T-helper 22 cell (primary cell): ENCODE results near the gene WDR93.

Source experiments
- DNase-seq: peaks from one replicate; pipeline ENCODE4 v3.0.0-alpha.2; 2020; ENCODE audit warnings: low read depth

The WDR93 gene

GRCh38 chr15:89662893-89663626 lies 27.6 kb upstream of the WDR93 start:
- DNase-seq: no peak

GRCh38 chr15:89664441-89665350 lies 25.9 kb upstream of the WDR93 start:
- DNase-seq: no peak

- no peak for DNase-seq
Observed at GRCh38 chr15:89665449-89666181, 25.0 kb upstream of the WDR93 start.

GRCh38 chr15:89666184-89666857 lies 24.3 kb upstream of the WDR93 start:
- no peak for DNase-seq

- no peak for DNase-seq
Observed at GRCh38 chr15:89666858-89667705, 23.5 kb upstream of the WDR93 start.

GRCh38 chr15:89667706-89667960 lies 23.0 kb upstream of the WDR93 start:
- DNase-seq: no peak

GRCh38 chr15:89668171-89668570 lies 22.4 kb upstream of the WDR93 start:
- no peak for DNase-seq

- no peak for DNase-seq
Observed at GRCh38 chr15:89669309-89669865, 21.2 kb upstream of the WDR93 start.

- no peak for DNase-seq
Observed at GRCh38 chr15:89669941-89670340, 20.7 kb upstream of the WDR93 start.

- DNase-seq: no peak
Observed at GRCh38 chr15:89670971-89671560, 19.5 kb upstream of the WDR93 start.

GRCh38 chr15:89671687-89672086 lies 18.9 kb upstream of the WDR93 start:
- DNase-seq: no peak

- no peak for DNase-seq
Observed at GRCh38 chr15:89672221-89673164, 18.1 kb upstream of the WDR93 start.

- no peak for DNase-seq
Observed at GRCh38 chr15:89673165-89673512, 17.5 kb upstream of the WDR93 start.

GRCh38 chr15:89674526-89674925 lies 16.1 kb upstream of the WDR93 start:
- DNase-seq: no peak

- DNase-seq: no peak
Observed at GRCh38 chr15:89675606-89676005, 15.0 kb upstream of the WDR93 start.

- no peak for DNase-seq
Observed at GRCh38 chr15:89677381-89677780, 13.2 kb upstream of the WDR93 start.

GRCh38 chr15:89679212-89679611 lies 11.4 kb upstream of the WDR93 start, which contains the start of gene PLIN1:
Gene PLIN1 (minus strand): TSS chr15:89679367. CDS start chr15:89677489, 1,878 bp downstream.
- DNase-seq: no peak

GRCh38 chr15:89680282-89680873 lies 10.2 kb upstream of the WDR93 start:
- no peak for DNase-seq

GRCh38 chr15:89681146-89681545 lies 9.5 kb upstream of the WDR93 start:
- no peak for DNase-seq
